SK-N-SH (cell line): ENCODE data around the gene KLHL25.

Experiments used
- EP300 ChIP-seq, 2 experiments: IDR thresholded peaks; 2 replicates each; pipeline versions ENCODE4 v1.4.0 to v1.6.1; 2012; ENCODE audit warnings: borderline replicate concordance in 1 of 2, low read depth in 1 of 2, low read length in 1 of 2
- FOXJ3 ChIP-seq: sonication (generic); formaldehyde crosslinking; IDR thresholded peaks from 2 replicates; pipeline ENCODE4 v1.5.1; 2020; ENCODE audit warnings: mild to moderate bottlenecking, missing genetic modification reagents
- GABPA ChIP-seq: IDR thresholded peaks from 2 replicates; pipeline ENCODE4 v1.4.0; 2012; ENCODE audit warnings: low read depth, mild to moderate bottlenecking
- NFIC ChIP-seq: IDR thresholded peaks from 2 replicates; pipeline ENCODE4 v1.4.0; 2012; ENCODE audit warnings: borderline replicate concordance
- POLR2AphosphoS5 ChIP-seq: IDR thresholded peaks from 2 replicates; pipeline ENCODE4 v1.6.1; 2012; ENCODE audit warnings: low read depth, low read length
- RFX5 ChIP-seq: IDR thresholded peaks from 2 replicates; pipeline ENCODE4 v1.6.1; 2012; ENCODE audit warnings: mild to moderate bottlenecking, improper control_type of control experiment, low read length
- TCF12 ChIP-seq: IDR thresholded peaks from 2 replicates; pipeline ENCODE4 v1.4.0; 2012
- TEAD4 ChIP-seq: IDR thresholded peaks from 2 replicates; pipeline ENCODE4 v1.4.0; 2012; ENCODE audit warnings: mild to moderate bottlenecking, borderline replicate concordance; ENCODE audit not compliant: insufficient read depth
- YY1 ChIP-seq: IDR thresholded peaks from 2 replicates; pipeline ENCODE4 v1.4.0; 2012; ENCODE audit warnings: low read depth, mild to moderate bottlenecking
- TF ChIP-seq, protein P1 (sequence below): fragments of 200-600 bp; sonication (generic); IDR thresholded peaks from 2 replicates; pipeline ENCODE4 v1.6.1; 2017; ENCODE audit warnings: antibody characterized with exemption, mild to moderate bottlenecking, moderate library complexity
- TF ChIP-seq, protein P2 (sequence below): fragments of 150-350 bp; IDR thresholded peaks from 2 replicates; pipeline ENCODE4 v1.6.1; 2017; ENCODE audit warnings: antibody characterized with exemption, low read length, low read depth, borderline replicate concordance

DNA sequence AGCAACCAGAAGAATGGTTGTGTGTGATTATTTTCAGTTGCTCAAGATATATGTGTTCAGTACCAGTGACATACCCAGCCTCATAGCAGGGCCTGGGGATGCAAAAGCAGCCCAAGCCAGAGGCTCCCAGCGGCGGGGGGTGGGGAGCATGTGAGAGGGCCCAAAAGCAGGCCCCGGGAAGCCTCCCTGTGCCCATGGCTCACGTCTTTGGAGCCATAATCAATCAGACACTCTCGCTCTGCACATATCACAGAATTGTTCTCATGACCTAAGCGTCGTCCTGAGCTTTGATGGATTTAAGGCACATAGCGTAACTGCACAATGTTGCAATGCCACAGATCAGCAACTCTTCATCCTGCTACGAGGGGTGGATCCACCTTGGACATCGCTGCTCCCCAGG is 20.8 kb downstream of the KLHL25 start:
- TF ChIP-seq, protein P1, sequence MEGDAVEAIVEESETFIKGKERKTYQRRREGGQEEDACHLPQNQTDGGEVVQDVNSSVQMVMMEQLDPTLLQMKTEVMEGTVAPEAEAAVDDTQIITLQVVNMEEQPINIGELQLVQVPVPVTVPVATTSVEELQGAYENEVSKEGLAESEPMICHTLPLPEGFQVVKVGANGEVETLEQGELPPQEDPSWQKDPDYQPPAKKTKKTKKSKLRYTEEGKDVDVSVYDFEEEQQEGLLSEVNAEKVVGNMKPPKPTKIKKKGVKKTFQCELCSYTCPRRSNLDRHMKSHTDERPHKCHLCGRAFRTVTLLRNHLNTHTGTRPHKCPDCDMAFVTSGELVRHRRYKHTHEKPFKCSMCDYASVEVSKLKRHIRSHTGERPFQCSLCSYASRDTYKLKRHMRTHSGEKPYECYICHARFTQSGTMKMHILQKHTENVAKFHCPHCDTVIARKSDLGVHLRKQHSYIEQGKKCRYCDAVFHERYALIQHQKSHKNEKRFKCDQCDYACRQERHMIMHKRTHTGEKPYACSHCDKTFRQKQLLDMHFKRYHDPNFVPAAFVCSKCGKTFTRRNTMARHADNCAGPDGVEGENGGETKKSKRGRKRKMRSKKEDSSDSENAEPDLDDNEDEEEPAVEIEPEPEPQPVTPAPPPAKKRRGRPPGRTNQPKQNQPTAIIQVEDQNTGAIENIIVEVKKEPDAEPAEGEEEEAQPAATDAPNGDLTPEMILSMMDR, result no peak
- TF ChIP-seq RFX5 (no peak), EP300 (IDR thresholded peaks at IDR 0.05; ENCODE audit: borderline replicate concordance in 1 of 2, low read depth in 1 of 2, low read length in 1 of 2) (no peak), TCF12 (no peak), YY1 (no peak), POLR2AphosphoS5 (no peak), GABPA (no peak), FOXJ3 (CRISPR knock-in tag) (no peak), NFIC (no peak), TEAD4 (no peak)
- TF ChIP-seq, protein P2, sequence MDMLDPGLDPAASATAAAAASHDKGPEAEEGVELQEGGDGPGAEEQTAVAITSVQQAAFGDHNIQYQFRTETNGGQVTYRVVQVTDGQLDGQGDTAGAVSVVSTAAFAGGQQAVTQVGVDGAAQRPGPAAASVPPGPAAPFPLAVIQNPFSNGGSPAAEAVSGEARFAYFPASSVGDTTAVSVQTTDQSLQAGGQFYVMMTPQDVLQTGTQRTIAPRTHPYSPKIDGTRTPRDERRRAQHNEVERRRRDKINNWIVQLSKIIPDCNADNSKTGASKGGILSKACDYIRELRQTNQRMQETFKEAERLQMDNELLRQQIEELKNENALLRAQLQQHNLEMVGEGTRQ, result no peak
